ENCODE measurements around the gene SFMBT2. TPM values are rescaled to one million over a fixed set of nuclear protein-coding genes. Genes with fewer than 3 reads are reported as not detected.

SFMBT2 gene
- total RNA-seq, 2 donors from 2014 or later: 1.6 to 3.4 TPM

- no peak for TF ChIP-seq CTCF (IDR thresholded peaks at IDR 0.05)
- TF ChIP-seq POLR2A (IDR thresholded peaks at IDR 0.05): no peak
- no peak overlapping the region for H3K4me3 ChIP-seq
- DNase-seq (no peak), ATAC-seq (no peak)
- H3K4me1 ChIP-seq: no peaks in the 10 kb centered on the region
- intact Hi-C loops (cut with DNase I): no loop called here
- WGBS, 2 donors: 64 to 73% methylated on average over 3 of the region's 3 CpGs
- H3K27me3 ChIP-seq: no peaks in the 10 kb centered on the region
- no peaks in the 10 kb centered on the region for H3K9me3 ChIP-seq
- H3K27ac ChIP-seq: no peak overlapping the region
- H3K36me3 ChIP-seq (replicated peaks in 1 of 2; ENCODE audit: insufficient read depth in 1 of 2, low read depth in 2 of 2): no peaks in the 10 kb centered on the region
These were observed 299.3 kb downstream of the SFMBT2 start for GRCh38 chr10:7111561-7111960.

GRCh38 chr10:7111089-7111488 is 299.7 kb downstream of the SFMBT2 start:
- DNase-seq: no peak
- H3K27ac ChIP-seq: no peak overlapping the region
- no peaks in the 10 kb centered on the region for H3K9me3 ChIP-seq
- no peak for ATAC-seq
- WGBS, 2 donors: 88 to 98% methylated on average over 3 of the region's 3 CpGs
- no peak overlapping the region for H3K4me3 ChIP-seq
- no peaks in the 10 kb centered on the region for H3K27me3 ChIP-seq
- no peaks in the 10 kb centered on the region for H3K4me1 ChIP-seq
- TF ChIP-seq POLR2A (IDR thresholded peaks at IDR 0.05): no peak
- no peak for TF ChIP-seq CTCF (IDR thresholded peaks at IDR 0.05)
- intact Hi-C loops (cut with DNase I): no loop called here
- H3K36me3 ChIP-seq (replicated peaks in 1 of 2; ENCODE audit: insufficient read depth in 1 of 2, low read depth in 2 of 2): no peaks in the 10 kb centered on the region

Small RNA genes within 50 kb of the gene (small RNA-seq; reads per million reads assigned to genes)
- gene AL590095.2: not detected
- not detected for gene COX6CP17

Measured in body of pancreas (tissue), 4 donors.